ENCODE data around the gene CLSTN2. TPM values are rescaled to one million over a fixed set of nuclear protein-coding genes. Genes with fewer than 3 reads are reported as not detected.

CLSTN2 gene
- total RNA-seq, 4 donors from 2014 or later, result 3.7 to 9.5 (median 7.4) TPM

DNA sequence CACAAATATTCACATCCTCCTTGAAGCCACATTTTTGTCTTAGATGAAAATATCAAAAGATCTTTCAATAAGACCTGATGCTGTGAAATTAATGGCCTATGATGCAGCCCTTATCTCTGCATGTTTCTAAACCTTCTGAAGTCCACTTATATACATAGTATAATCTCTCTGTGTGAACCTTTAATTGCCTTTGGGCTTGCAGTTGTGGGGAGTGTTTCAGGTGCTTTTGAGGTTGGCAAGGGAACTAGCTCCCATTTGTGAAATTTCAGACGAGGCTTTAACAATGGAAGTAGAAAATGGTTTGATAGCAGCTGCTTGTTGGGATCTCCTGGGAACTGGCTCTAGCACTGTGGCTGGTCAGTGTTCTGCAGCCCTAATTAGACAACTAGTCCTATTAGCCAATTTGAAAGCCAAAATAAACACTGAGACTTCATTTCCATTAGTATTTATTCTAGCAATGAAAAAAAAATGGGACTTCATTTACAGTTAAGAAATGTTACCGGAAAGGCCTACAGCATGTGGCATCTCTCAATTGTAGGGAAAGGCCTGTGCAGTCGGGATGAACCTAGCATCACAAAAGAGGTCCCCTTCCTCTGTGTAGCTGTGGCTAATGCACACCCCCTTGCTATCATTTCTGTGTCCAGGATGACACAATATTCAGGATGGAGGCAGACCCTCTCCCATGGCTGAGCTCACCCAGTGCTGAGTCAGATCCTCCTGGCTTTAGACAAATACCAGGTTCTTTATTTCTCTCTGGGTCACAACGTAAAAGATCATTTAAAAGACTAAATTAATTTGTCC lies 602.1 kb downstream of the CLSTN2 start:
- Histone ChIP-seq H3K9me3 (peaks cover 0 to 8% (median 2%) of the 10 kb centered on the region in 4 donors), H3K36me3 (no peaks in the 10 kb centered on the region), H3K27me3 (no peaks in the 10 kb centered on the region), H3K27ac (replicated peaks in 1 of 4) (no peak overlapping the region), H3K4me3 (no peak overlapping the region), H3K4me1 (no peaks in the 10 kb centered on the region)
- TF ChIP-seq EP300 (IDR thresholded peaks at IDR 0.05), result no peak
- TF ChIP-seq, protein P1, sequence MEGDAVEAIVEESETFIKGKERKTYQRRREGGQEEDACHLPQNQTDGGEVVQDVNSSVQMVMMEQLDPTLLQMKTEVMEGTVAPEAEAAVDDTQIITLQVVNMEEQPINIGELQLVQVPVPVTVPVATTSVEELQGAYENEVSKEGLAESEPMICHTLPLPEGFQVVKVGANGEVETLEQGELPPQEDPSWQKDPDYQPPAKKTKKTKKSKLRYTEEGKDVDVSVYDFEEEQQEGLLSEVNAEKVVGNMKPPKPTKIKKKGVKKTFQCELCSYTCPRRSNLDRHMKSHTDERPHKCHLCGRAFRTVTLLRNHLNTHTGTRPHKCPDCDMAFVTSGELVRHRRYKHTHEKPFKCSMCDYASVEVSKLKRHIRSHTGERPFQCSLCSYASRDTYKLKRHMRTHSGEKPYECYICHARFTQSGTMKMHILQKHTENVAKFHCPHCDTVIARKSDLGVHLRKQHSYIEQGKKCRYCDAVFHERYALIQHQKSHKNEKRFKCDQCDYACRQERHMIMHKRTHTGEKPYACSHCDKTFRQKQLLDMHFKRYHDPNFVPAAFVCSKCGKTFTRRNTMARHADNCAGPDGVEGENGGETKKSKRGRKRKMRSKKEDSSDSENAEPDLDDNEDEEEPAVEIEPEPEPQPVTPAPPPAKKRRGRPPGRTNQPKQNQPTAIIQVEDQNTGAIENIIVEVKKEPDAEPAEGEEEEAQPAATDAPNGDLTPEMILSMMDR (IDR thresholded peaks at IDR 0.05), result no peak
- no peak for TF ChIP-seq POLR2AphosphoS5 (IDR thresholded peaks at IDR 0.05)
- TF ChIP-seq POLR2A (IDR thresholded peaks at IDR 0.05; ENCODE audit: low read depth), result no peak
- intact Hi-C loops (cut with DNase I), result no loop called here
- 69% methylated on average over 4 of the region's 4 CpGs for WGBS
- DNase-seq (ENCODE audit: extremely low spot score), result peak; percentile 62

DNA sequence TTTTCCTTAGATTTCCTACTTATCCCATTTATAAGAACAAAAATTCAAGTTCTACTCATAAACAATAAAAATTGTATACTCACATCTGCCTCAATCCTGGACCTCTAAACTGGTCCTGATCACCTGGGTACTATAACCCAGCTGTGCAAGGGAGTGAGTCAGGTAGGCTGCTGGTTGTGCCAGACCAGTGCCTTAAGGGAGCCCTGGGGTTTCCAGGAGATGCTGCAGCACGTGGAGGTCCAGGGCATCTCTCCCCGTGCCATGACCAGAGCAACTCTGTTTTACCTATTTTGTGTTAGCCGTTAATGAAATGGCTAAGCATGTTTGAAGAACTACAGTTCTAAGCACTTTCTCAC lies 602.7 kb downstream of the CLSTN2 start:
- H3K4me3 ChIP-seq, result no peak overlapping the region
- H3K4me1 ChIP-seq, result no peaks in the 10 kb centered on the region
- H3K36me3 ChIP-seq, result no peaks in the 10 kb centered on the region
- intact Hi-C loops (cut with DNase I), result no loop called here
- DNase-seq (ENCODE audit: extremely low spot score), result no peak
- H3K27me3 ChIP-seq, result no peaks in the 10 kb centered on the region
- H3K9me3 ChIP-seq, result peaks cover 0 to 8% (median 2%) of the 10 kb centered on the region in 4 donors
- 100% methylated on average over 1 of the region's 3 CpGs for WGBS
- TF ChIP-seq, protein P1 (IDR thresholded peaks at IDR 0.05), result no peak
- TF ChIP-seq POLR2A (IDR thresholded peaks at IDR 0.05; ENCODE audit: low read depth), result no peak
- no peak for TF ChIP-seq POLR2AphosphoS5 (IDR thresholded peaks at IDR 0.05)
- no peak for TF ChIP-seq EP300 (IDR thresholded peaks at IDR 0.05)
- no peak overlapping the region for H3K27ac ChIP-seq (replicated peaks in 1 of 4)

DNA sequence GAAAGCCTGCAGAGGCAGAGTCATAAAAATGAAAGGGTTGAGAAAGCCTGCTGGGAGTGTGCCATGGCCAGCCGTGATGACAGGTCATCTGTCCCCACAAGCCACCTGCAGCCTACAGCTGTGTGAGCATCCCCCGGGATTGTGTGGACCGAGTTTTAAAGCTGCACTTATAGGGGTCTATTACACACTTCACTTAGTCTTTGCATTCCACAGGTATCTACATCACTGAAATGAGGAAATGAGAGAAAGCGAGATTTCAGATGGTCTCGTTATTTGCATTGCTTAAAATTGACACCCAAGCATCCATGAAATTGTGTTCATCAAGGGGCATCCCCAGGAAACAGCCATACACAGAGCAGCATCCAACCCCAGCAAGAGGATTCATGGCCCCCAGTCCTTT lies 605.3 kb downstream of the CLSTN2 start:
- intact Hi-C loops (cut with DNase I), result no loop called here
- no peaks in the 10 kb centered on the region for H3K9me3 ChIP-seq
- H3K4me1 ChIP-seq, result peaks cover 0 to 3% (median 2%) of the 10 kb centered on the region in 4 donors
- peak; percentile 64 for DNase-seq (ENCODE audit: extremely low spot score)
- no peaks in the 10 kb centered on the region for H3K36me3 ChIP-seq
- H3K4me3 ChIP-seq, result no peak overlapping the region
- TF ChIP-seq POLR2AphosphoS5 (IDR thresholded peaks at IDR 0.05) (no peak), EP300 (IDR thresholded peaks at IDR 0.05) (no peak), POLR2A (IDR thresholded peaks at IDR 0.05; ENCODE audit: low read depth) (no peak)
- TF ChIP-seq, protein P1 (IDR thresholded peaks at IDR 0.05), result no peak
- WGBS, result 90% methylated on average over 5 of the region's 5 CpGs
- no peak overlapping the region for H3K27ac ChIP-seq (replicated peaks in 1 of 4)
- no peaks in the 10 kb centered on the region for H3K27me3 ChIP-seq

DNA sequence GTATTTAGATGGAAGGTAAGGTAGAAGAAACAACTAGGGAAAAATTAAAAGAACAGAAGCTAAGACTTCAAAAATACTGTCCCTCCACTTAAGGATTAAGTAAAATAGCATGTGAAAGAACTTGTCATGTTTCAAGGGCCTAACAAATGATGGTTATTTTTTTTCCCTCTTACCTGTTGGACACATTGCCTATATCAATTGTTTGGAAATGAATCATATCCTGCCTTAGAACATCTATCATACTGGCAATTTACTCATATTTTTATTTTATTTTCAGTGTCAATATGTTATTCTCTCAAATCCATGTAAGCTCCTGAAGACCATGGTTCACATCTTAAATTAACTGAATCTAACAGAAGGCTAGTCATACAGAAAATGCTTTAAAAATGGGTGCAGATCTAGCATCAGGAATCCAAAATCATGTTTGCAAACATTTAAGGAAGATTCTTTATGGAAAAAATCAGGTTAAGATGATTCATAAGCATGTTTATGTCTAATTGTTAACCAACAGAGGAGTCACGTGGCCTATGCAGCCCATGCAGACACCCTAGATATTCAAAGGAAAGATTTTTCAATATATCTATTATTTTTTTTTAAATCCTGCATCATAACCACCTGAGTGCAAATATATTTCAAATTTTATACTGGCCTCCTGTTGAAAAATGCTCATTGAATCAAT lies 607.1 kb downstream of the CLSTN2 start:
- intact Hi-C loops (cut with DNase I), result no loop called here
- 85% methylated on average over 1 of the region's 1 CpG for WGBS
- H3K36me3 ChIP-seq, result no peaks in the 10 kb centered on the region
- peaks cover 0 to 14% (median 11%) of the 10 kb centered on the region in 4 donors for H3K4me1 ChIP-seq
- peak; percentile 5 for DNase-seq (ENCODE audit: extremely low spot score)
- TF ChIP-seq EP300 (IDR thresholded peaks at IDR 0.05) (no peak), POLR2A (IDR thresholded peaks at IDR 0.05; ENCODE audit: low read depth) (no peak)
- TF ChIP-seq, protein P1 (IDR thresholded peaks at IDR 0.05), result no peak
- H3K9me3 ChIP-seq, result no peaks in the 10 kb centered on the region
- no peak overlapping the region for H3K27ac ChIP-seq (replicated peaks in 1 of 4)
- no peaks in the 10 kb centered on the region for H3K27me3 ChIP-seq
- H3K4me3 ChIP-seq, result no peak overlapping the region

Measured in esophagus muscularis mucosa (tissue), 4 donors.